ENCODE data around the gene ZNF384. TPM values are rescaled to one million over a fixed set of nuclear protein-coding genes. Genes with fewer than 3 reads are reported as not detected.

Gene ZNF384
- total RNA-seq, 4 donors from 2014 or later: 26.2 to 52.5 (median 38.2) TPM

DNA sequence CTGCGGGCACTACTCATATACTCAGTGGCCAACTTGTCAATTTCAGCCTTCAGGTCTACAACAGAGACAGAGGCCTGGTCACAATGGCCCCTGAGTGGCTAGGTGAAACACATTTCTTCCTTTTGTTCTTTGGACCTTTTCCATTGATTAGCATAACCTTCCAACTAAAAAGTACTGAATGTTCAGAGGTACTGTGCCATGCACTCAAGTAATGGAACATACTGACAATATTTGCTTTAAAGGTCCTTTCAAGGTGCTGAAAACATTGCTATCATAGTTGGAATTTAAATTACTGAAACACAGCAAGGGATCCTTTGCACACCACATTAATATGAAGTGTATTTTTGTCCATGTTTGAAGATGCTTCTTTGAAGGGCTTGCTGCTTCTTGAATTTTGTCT lies 35.8 kb downstream of the ZNF384 start:
- TF ChIP-seq, protein P1, sequence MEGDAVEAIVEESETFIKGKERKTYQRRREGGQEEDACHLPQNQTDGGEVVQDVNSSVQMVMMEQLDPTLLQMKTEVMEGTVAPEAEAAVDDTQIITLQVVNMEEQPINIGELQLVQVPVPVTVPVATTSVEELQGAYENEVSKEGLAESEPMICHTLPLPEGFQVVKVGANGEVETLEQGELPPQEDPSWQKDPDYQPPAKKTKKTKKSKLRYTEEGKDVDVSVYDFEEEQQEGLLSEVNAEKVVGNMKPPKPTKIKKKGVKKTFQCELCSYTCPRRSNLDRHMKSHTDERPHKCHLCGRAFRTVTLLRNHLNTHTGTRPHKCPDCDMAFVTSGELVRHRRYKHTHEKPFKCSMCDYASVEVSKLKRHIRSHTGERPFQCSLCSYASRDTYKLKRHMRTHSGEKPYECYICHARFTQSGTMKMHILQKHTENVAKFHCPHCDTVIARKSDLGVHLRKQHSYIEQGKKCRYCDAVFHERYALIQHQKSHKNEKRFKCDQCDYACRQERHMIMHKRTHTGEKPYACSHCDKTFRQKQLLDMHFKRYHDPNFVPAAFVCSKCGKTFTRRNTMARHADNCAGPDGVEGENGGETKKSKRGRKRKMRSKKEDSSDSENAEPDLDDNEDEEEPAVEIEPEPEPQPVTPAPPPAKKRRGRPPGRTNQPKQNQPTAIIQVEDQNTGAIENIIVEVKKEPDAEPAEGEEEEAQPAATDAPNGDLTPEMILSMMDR (IDR thresholded peaks at IDR 0.05): no peak
- no peak for TF ChIP-seq EP300 (IDR thresholded peaks at IDR 0.05)
- TF ChIP-seq POLR2A (IDR thresholded peaks at IDR 0.05): no peak
- no peaks in the 10 kb centered on the region for H3K9me3 ChIP-seq
- no peak overlapping the region for H3K27ac ChIP-seq
- peaks cover 0 to 100% (median 16%) of the 10 kb centered on the region in 3 donors for H3K36me3 ChIP-seq
- 93 to 100% methylated on average over 1 of the region's 1 CpG for WGBS, 2 donors
- peaks cover 0 to 4% (median 0%) of the 10 kb centered on the region in 4 donors for H3K4me1 ChIP-seq
- H3K4me3 ChIP-seq: no peak overlapping the region
- H3K27me3 ChIP-seq: no peaks in the 10 kb centered on the region
- no peak for DNase-seq (ENCODE audit: low spot score in 2 of 2)

DNA sequence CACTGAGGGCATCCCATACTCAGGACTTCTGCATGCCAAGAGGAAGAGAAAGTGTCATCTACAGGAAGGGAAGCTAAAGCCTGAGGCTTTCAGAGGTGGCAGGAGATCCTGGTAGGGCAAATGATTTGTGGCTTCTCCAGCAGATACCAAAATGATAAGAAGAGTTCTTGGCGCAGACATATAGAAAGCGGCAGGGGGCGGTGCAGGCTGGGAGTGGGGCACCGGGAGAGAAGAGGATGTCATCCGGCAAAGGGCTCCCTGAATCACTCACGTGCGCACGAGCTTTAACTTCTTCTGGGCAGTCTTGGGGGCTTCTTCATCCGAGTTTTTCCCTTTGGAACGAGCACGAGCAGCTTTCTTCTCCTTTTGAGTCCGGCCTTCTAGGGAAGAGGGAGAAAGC lies 36.8 kb downstream of the ZNF384 start:
- H3K4me1 ChIP-seq: peaks cover 0 to 3% (median 0%) of the 10 kb centered on the region in 4 donors
- TF ChIP-seq, protein P1 (IDR thresholded peaks at IDR 0.05): no peak
- TF ChIP-seq POLR2A (IDR thresholded peaks at IDR 0.05) (no peak), EP300 (IDR thresholded peaks at IDR 0.05) (no peak)
- no peak overlapping the region for H3K27ac ChIP-seq
- no peaks in the 10 kb centered on the region for H3K9me3 ChIP-seq
- DNase-seq (ENCODE audit: low spot score in 2 of 2): no peak
- H3K36me3 ChIP-seq: peaks cover 0 to 98% (median 16%) of the 10 kb centered on the region in 3 donors
- H3K27me3 ChIP-seq: no peaks in the 10 kb centered on the region
- WGBS, 2 donors: 84 to 93% methylated on average over 12 of the region's 12 CpGs
- H3K4me3 ChIP-seq: no peak overlapping the region

DNA sequence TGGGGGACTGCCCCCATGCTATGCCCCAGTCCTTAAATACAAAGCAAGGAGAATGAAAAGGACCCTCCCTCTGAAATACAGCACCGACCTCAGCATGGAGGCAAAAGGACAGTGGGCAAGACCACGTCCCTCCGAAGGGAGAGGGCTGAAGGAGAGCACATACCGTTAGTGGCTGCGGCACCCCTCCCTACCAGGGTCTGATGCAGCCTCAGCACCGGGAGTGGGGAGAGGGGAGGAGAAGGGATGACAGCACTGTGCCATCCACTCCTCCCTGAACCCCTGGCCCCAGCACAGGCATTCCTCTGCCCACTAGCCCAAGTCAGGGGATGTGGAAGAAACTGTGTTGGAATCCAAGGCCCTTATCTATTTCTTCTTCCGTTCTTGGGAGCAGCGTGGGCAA lies 38.3 kb downstream of the ZNF384 start:
- Histone ChIP-seq H3K36me3 (peaks cover 0 to 83% (median 13%) of the 10 kb centered on the region in 3 donors), H3K4me3 (no peak overlapping the region), H3K9me3 (no peaks in the 10 kb centered on the region), H3K4me1 (peaks cover 0 to 12% (median 4%) of the 10 kb centered on the region in 4 donors), H3K27ac (no peak overlapping the region), H3K27me3 (no peaks in the 10 kb centered on the region)
- WGBS, 2 donors: 86 to 88% methylated on average over 8 of the region's 8 CpGs
- DNase-seq (ENCODE audit: low spot score in 2 of 2): no peak
- TF ChIP-seq EP300 (IDR thresholded peaks at IDR 0.05) (no peak), POLR2A (IDR thresholded peaks at IDR 0.05) (no peak)
- TF ChIP-seq, protein P1 (IDR thresholded peaks at IDR 0.05): no peak

DNA sequence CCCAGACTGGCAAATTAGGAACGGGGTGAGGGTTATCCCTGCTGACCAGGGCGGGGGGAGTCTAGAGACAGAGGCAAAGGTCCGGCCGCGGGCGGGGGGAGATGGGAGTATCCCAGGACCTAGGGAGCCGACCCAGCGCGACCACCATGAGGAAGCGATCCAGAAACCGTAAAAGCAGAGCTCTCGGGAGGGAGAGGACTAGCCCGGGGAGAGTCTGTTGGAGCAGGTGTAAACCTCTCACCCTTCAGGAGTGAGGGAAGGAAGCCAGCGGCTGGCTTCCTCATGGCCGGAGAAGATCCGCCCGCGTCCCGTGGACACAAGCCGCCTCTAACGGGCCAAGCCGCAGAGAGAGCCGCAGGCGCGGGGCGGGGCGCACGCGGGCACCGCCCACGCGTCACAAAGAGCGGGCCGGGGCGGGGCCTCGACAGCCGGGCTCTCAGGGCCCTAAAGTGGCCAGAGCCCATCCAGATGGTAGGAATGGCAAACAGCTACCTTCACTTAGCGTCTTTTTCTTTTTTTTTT lies 42.0 kb downstream of the ZNF384 start, which contains the start of gene ACRBP:
ACRBP (minus strand) TSS at position 350 of the 522 bp plus-strand sequence; CDS start at position 284, 66 bp downstream.
- Histone ChIP-seq H3K9me3 (no peaks in the 10 kb centered on the region), H3K4me1 (peaks cover 0 to 19% (median 4%) of the 10 kb centered on the region in 4 donors), H3K27me3 (no peaks in the 10 kb centered on the region), H3K27ac (peak within 1 kb of the TSS in 3 of 4 donors; percentile 26 to 67 (median 65)), H3K4me3 (peak within 1 kb of the TSS; percentile 5 to 53 (median 33)), H3K36me3 (peaks cover 0 to 46% (median 4%) of the 10 kb centered on the region in 3 donors)
- peak; percentile 56 to 58 for DNase-seq (ENCODE audit: low spot score in 2 of 2)
- TF ChIP-seq, protein P1 (IDR thresholded peaks at IDR 0.05): no peak
- TF ChIP-seq POLR2A (IDR thresholded peaks at IDR 0.05): peak in 1 of 2 donors; percentile 48
- peak in 1 of 2 donors; percentile 32 for TF ChIP-seq EP300 (IDR thresholded peaks at IDR 0.05)
- WGBS, 2 donors: 5 to 7% methylated on average over 29 to 38 of the region's 38 CpGs

DNA sequence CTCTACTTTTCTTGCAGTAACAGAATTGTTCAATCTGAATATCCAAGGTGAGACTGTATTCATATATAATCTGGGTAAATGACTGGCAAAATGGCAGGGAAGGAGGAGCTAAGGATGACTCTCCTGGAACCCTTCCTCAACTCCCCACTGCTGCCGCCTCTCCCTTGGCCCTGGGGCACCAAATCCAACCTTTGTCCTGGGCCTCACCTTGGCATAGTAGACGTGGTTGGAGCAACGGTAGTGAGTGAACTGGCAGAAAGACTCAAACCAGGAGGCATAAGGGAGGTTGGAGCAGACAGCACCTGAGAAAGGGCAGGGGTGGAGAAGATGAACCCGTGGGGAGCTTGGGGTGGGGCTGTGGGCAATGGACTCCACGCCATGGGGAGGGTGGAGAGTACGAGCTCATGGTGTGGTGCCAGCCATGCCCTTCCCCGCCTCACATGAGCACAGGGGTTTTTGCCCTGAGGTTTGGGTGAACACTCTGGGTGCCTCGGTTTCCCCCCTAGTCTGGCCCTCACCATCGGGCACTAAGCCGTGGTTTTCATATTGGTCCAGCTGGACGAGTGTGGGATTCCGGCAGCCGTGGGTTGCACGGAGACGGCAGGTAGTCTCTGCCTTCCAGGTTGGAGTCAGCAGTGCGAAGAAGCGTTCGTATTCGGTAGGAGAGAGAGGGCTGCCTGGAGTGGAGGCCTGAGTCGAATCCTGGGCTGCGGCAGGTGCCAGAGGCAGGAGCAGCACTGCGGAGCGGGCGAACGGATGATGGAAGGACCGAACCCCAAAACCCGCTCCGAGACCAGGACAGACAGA lies 42.7 kb downstream of the ZNF384 start:
- WGBS, 2 donors: 57 to 75% methylated on average over 27 to 28 of the region's 28 CpGs
- peak overlapping the region; percentile 5 to 53 (median 33) for H3K4me3 ChIP-seq
- H3K4me1 ChIP-seq: peaks cover 0 to 19% (median 4%) of the 10 kb centered on the region in 4 donors
- no peaks in the 10 kb centered on the region for H3K27me3 ChIP-seq
- H3K27ac ChIP-seq: peak overlapping the region in 3 of 4 donors; percentile 26 to 67 (median 65)
- DNase-seq (ENCODE audit: low spot score in 2 of 2): no peak
- TF ChIP-seq POLR2A (IDR thresholded peaks at IDR 0.05) (no peak), EP300 (IDR thresholded peaks at IDR 0.05) (no peak)
- TF ChIP-seq, protein P1 (IDR thresholded peaks at IDR 0.05): no peak
- H3K36me3 ChIP-seq: peaks cover 0 to 39% (median 0%) of the 10 kb centered on the region in 3 donors
- H3K9me3 ChIP-seq: no peaks in the 10 kb centered on the region
